HG03175 (cell line): Measurements from ENCODE around the gene MRPS18B.

Experiments
- ATAC-seq: cut with Tn5 transposase; IDR thresholded peaks from one replicate; pipeline ENCODE4 v1.9.1; 2021; ENCODE audit warnings: mild to moderate bottlenecking, moderate library complexity; ENCODE audit not compliant: unreplicated experiment

MRPS18B gene

GRCh38 chr6:30601815-30602641 is 15.6 kb upstream of the MRPS18B start:
- ATAC-seq: no peak

- no peak for ATAC-seq
These were observed 13.7 kb upstream of the MRPS18B start for GRCh38 chr6:30603961-30604360.

GRCh38 chr6:30610065-30610464 is 7.6 kb upstream of the MRPS18B start:
- no peak for ATAC-seq

GRCh38 chr6:30611150-30611855 is 6.3 kb upstream of the MRPS18B start:
- no peak for ATAC-seq

GRCh38 chr6:30611856-30612194 is 5.8 kb upstream of the MRPS18B start:
- no peak for ATAC-seq

- ATAC-seq: no peak
These were observed 5.4 kb upstream of the MRPS18B start for GRCh38 chr6:30612213-30612612.

- no peak for ATAC-seq
These were observed 4.9 kb upstream of the MRPS18B start for GRCh38 chr6:30612687-30613248.

- no peak for ATAC-seq
These were observed 4.2 kb upstream of the MRPS18B start for GRCh38 chr6:30613251-30614043.

- no peak for ATAC-seq
These were observed 3.4 kb upstream of the MRPS18B start for GRCh38 chr6:30614044-30614842.

- ATAC-seq: peak; percentile 46
These were observed 2.8 kb upstream of the MRPS18B start for GRCh38 chr6:30614843-30615218.

GRCh38 chr6:30615219-30615957 is 2.3 kb upstream of the MRPS18B start:
- ATAC-seq: no peak

- ATAC-seq: no peak
These were observed 1.5 kb upstream of the MRPS18B start for GRCh38 chr6:30615958-30616810.

GRCh38 chr6:30616811-30617564 is 652 bp upstream of the MRPS18B start, which contains the start of gene PPP1R10:
Gene PPP1R10 (minus strand): TSS chr6:30617243. CDS start chr6:30609944, 7,299 bp downstream.
- ATAC-seq: peak; percentile 78

GRCh38 chr6:30618270-30618797 is 694 bp downstream of the MRPS18B start:
- no peak for ATAC-seq

- ATAC-seq: no peak
These were observed 1.9 kb downstream of the MRPS18B start for GRCh38 chr6:30619561-30619960.

GRCh38 chr6:30625511-30625910 is 7.9 kb downstream of the MRPS18B start:
- no peak for ATAC-seq

GRCh38 chr6:30626484-30627366 is 9.1 kb downstream of the MRPS18B start, which contains the start of gene ATAT1:
Gene ATAT1 (plus strand): TSS chr6:30626874.
- peak; percentile 80 for ATAC-seq
